Loucy (cell line): ENCODE results near the gene AGO3.

ENCODE experiments used
- EZH2phosphoT487 ChIP-seq: fragments of 200-600 bp; IDR thresholded peaks from 2 replicates; pipeline ENCODE4 v1.6.1; 2018; ENCODE audit warnings: antibody characterized with exemption, mild to moderate bottlenecking, moderate library complexity, borderline replicate concordance
- TF ChIP-seq, protein P1 (sequence below): fragments of 200-600 bp; sonication (generic); conservative IDR thresholded peaks from 2 replicates; pipeline ENCODE4 v1.5.1; 2014; ENCODE audit warnings: mild to moderate bottlenecking, antibody characterized with exemption, low read length

DNA sequence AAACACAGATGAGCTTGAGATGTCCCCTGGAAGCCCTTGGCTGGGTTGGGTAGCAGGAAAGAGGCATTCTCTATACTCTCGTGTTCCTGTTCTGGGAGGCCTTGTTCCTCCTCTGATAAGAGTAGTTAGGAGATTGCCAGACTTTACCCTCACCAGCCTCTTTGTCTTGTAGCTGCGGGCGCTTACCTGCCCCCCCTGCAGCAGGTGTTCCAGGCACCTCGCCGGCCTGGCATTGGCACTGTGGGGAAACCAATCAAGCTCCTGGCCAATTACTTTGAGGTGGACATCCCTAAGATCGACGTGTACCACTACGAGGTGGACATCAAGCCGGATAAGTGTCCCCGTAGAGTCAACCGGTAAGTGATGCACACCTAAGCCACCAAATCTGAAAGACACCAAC is 42.6 kb upstream of the AGO3 start:
- TF ChIP-seq, protein P1, sequence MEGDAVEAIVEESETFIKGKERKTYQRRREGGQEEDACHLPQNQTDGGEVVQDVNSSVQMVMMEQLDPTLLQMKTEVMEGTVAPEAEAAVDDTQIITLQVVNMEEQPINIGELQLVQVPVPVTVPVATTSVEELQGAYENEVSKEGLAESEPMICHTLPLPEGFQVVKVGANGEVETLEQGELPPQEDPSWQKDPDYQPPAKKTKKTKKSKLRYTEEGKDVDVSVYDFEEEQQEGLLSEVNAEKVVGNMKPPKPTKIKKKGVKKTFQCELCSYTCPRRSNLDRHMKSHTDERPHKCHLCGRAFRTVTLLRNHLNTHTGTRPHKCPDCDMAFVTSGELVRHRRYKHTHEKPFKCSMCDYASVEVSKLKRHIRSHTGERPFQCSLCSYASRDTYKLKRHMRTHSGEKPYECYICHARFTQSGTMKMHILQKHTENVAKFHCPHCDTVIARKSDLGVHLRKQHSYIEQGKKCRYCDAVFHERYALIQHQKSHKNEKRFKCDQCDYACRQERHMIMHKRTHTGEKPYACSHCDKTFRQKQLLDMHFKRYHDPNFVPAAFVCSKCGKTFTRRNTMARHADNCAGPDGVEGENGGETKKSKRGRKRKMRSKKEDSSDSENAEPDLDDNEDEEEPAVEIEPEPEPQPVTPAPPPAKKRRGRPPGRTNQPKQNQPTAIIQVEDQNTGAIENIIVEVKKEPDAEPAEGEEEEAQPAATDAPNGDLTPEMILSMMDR, result no peak
- no peak for TF ChIP-seq EZH2phosphoT487
